Stimulated activated CD8-positive, alpha-beta memory T cell treated with anti-CD3 and anti-CD28 coated beads, Interleukin-7, amount 100 ng/mL, for 48 hours (primary cell): ENCODE data around the gene ERC1.
"Not testable (repeated sequence)": the region's sequence is repeated elsewhere in the genome, so short reads cannot be mapped to it uniquely, and the experiment has no call there.

ENCODE experiments used
- DNase-seq, 2 donors: peaks; one replicate each; pipeline ENCODE4 v3.0.0-alpha.2; 2020; ENCODE audit warnings: low read depth in 1 of 2; ENCODE audit errors: extremely low read depth in 1 of 2

Gene ERC1

DNA sequence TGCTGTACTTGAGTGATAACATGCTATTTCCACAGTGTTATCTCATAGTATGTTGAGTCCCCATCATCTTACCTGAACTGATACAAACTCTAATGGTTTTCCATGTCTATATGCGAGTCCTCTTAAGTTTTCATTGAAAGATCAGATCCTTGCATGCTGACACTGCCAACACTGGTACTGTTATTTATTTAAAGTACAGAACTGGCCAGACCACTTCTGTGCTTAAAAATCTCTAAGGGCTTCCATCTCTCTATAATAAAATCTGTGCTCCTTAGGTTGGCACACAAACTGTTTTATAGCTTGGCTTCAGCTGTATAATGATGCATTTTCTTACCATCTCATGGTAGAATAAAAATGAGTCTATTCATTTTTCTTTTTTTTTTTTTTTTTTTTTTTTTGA, 188.1 kb downstream of the ERC1 start:
- DNase-seq: no peak

DNA sequence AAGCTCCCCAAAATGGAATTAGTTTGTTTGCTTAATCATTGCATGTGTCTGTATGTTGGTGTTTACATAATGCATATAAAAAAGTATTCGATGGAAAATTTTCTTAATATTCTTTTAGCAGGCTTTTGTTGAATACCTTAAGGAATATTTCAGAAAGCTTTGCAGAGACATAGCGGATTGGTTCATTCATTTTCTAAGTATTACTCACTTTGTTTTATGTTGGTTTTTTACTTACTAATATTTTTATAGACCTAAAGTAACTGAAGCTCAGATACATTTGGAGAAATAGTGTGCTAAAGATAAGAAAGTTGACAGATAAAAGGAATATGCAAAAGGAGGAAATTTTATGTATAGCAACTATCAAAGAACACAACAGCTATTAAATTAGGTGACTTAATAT, 191.0 kb downstream of the ERC1 start:
- no peak for DNase-seq

- DNase-seq: no peak
Observed at GRCh38 chr12:1184402-1184801, 193.4 kb downstream of the ERC1 start.

GRCh38 chr12:1185460-1186182, 194.6 kb downstream of the ERC1 start:
- no peak for DNase-seq

GRCh38 chr12:1186298-1186697, 195.3 kb downstream of the ERC1 start:
- no peak for DNase-seq

DNA sequence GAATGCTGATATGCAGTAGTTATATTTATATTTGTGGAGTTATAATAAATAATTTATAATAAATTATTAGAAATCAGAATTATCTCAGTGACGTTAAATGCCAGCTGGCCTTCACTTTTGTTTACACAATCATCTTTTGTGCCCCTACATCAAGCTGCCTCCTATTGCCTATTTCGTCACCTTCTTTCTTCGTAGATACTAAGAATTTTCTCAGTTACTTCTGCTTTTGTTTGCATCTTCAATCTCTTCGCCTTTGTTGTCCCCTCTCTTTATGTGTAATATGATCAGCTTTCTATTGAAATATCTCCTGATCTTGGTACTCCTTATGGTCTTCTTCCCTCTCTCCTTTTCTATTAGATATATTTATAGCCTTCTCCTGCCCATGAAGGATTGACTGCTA, 197.0 kb downstream of the ERC1 start:
- DNase-seq: no peak

DNA sequence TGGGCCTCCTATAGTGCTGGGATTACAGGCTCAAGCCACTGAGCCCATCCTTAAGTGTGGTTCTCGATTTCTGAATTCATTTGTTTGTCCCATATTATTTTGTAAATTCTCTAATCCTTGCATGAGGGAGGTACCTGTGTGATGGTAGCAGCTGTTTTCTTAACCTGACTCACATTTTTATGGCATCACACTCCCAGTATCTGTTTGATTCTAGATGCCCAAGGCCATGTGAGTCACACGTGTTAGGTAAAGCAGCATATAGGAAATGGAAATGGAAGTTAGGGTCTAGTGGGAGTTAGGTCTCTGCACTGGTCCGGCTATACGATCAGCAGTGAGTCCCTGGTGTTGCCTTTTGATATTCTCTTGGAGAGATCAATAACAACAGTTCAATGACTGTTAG, 198.1 kb downstream of the ERC1 start:
- DNase-seq: no peak

GRCh38 chr12:1195513-1195912, 204.5 kb downstream of the ERC1 start:
- DNase-seq: no peak

DNA sequence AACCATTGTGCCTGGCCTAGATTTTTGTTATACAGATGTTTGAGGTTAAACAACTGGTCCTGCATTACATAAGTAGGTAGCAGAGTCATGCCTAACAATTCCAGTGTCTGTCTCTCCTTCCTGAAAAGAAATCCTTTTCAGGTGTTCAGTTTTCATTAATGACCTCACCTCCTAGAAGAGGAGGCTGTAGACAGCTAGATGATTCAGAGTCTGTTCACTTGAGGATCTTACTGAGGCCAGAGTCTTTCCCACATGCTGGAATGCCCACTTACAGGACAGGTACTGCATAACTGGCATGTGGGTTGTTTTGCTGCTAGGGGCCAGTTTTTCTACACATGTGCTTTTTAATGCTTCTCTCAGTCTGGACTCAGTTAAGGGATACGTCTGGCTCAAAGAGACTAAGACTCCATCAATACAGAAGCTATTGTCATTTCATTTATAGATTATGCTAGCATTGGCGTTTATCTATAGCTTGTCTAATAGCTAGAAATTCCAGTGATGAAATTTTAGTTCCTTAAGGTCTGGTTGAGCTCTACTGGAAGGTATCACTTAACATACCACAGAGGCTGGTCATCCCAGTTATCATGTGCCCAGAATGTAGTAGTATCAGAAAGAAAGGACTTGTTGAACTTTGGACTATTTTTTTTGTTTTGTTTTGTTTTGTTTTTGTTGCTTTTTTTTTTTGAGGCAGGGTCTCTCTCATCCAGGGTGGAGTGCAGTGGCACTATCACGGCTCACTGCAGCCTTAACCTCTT, 206.4 kb downstream of the ERC1 start:
- DNase-seq: no peak

GRCh38 chr12:1198854-1199253, 207.8 kb downstream of the ERC1 start:
- DNase-seq: not testable (repeated sequence)

DNA sequence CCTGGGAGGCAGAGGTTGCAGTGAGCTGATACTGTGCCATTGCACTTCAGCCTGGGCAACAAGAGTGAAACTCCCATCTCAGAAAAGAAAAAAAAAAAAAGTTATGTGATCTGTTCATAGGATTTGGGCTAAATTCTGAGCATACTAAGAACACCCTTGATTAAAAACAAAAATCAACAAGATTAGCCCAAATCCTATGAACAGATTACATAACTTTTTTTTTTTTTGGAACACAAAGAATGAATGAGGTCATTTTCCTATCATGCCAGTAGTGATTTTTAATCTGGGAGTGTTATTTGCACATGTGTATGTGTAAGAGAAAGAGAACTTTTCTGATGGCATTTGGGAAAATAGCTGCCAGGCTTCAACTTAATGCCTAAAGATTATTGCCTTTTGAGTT, 208.7 kb downstream of the ERC1 start:
- DNase-seq: no peak

- no peak for DNase-seq
Observed at GRCh38 chr12:1201030-1201429, 210.0 kb downstream of the ERC1 start.

GRCh38 chr12:1201886-1202285, 210.9 kb downstream of the ERC1 start:
- no peak for DNase-seq

DNA sequence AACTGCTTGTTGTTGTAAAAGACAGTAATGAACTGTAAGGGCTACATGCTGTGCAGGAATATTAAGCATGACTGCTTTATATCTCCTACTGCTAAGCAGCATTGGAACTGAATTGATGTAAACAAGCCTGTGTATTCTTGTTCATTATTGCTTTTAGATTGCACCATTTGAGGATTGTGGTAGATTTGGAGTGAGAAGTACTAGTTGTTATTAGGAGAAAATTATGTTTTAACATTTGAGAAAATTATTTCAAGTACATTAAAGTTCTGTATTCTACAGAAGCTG, 212.7 kb downstream of the ERC1 start:
- no peak for DNase-seq

DNA sequence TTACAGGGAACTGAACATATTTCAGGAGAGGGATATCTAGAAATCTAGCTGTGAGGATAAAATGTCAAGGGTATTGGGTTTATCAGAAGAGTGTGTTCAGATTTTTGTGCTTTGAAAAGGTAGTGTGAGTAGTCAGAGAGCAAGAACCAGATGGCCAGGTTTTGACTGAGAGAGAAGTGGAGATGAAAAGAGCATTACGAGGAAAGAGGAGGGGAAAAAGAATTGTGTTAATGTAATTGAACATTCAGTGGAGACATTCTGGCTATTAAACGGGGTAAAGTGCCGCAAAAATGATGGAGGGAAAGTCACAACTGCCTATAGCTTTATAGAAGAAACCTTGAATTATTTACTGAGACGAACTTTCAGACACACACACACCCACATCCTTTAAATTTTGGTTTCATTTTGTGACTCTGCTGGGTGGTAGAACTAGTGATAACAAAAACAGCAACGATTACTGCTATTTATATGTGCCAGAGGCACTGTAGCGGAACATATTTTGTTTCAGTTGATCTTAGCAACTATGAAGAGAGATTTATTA, 213.6 kb downstream of the ERC1 start:
- no peak for DNase-seq

DNA sequence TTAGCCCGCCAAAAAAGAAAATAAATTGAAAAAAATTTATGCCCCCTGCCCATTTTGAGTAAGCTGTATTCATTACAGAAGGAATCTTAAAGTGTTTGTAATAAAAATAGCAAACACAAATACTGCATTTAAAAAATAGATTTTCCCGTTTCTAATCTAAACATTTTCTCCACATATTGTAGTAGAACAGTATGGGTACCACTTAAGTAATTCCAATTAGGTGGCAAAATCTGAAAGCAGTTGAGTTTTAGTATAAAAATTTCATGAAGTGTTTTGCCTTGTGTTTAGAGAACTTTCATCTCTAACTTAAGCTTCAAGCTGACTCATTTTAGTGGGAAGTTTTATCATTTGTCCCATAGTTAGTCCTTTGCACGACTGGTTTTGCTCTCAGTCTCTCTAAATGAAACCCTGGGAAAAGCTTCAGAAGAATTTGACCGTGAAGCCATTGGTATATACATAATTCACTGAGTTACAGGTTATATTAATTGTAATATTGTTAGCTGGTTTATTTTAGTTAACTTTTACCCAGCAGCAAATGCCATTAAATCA, 214.6 kb downstream of the ERC1 start:
- DNase-seq: no peak

- no peak for DNase-seq
Observed at GRCh38 chr12:1206118-1206734, 215.2 kb downstream of the ERC1 start.

- no peak for DNase-seq
Observed at GRCh38 chr12:1207276-1207675, 216.3 kb downstream of the ERC1 start.

- not testable (repeated sequence) for DNase-seq
Observed at GRCh38 chr12:1208719-1209118, 217.7 kb downstream of the ERC1 start.

DNA sequence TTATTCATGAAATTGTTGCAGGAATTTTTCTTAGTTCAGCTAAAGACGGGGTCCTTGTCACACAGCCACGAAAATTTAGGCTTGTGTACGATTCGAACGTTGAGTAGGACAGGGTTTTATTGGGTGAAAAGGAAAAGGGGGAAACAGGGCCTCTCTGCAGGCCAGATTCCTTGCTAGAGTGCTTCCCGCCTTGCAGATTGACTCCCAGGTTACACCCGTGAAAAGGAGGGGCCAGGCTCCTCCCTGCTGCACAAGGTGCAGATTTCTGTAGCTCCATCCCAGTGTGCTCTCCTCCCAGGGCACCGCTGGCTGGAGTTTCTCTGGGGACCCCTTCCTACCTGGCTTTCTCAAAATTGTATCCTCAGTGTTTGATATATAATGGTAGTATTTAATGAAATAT, 221.5 kb downstream of the ERC1 start:
- no peak for DNase-seq

GRCh38 chr12:1213205-1213604, 222.2 kb downstream of the ERC1 start:
- peak in 1 of 2 donors; percentile 53 for DNase-seq
